Measurements from ENCODE around the gene DCAF6.

- no peak for TF ChIP-seq EZH2 (IDR thresholded peaks at IDR 0.05)
- no peak for TF ChIP-seq POLR2AphosphoS5 (IDR thresholded peaks at IDR 0.05; ENCODE audit: borderline replicate concordance, low read depth, low read length)
These were observed 69.0 kb downstream of the DCAF6 start for GRCh38 chr1:168005529-168005928.

All from SK-N-MC (cell line).